C4-2B (cell line): ENCODE results near the gene CYP4F11.
"Not testable (repeated sequence)": the region's sequence is repeated elsewhere in the genome, so short reads cannot be mapped to it uniquely, and the experiment has no call there.

ENCODE experiments used
- H3K27ac ChIP-seq: fragments of 450-650 bp; 2 replicates; pipeline ENCODE4 v1.5.1; 2017
- ZFX ChIP-seq: fragments of 450-650 bp; IDR thresholded peaks from 2 replicates; pipeline ENCODE4 v1.6.1; 2017
- TF ChIP-seq, protein P1 (sequence below): fragments of 450-650 bp; conservative IDR thresholded peaks from 2 replicates; pipeline ENCODE4 v1.5.1; 2017; ENCODE audit warnings: mild to moderate bottlenecking

Gene CYP4F11

DNA sequence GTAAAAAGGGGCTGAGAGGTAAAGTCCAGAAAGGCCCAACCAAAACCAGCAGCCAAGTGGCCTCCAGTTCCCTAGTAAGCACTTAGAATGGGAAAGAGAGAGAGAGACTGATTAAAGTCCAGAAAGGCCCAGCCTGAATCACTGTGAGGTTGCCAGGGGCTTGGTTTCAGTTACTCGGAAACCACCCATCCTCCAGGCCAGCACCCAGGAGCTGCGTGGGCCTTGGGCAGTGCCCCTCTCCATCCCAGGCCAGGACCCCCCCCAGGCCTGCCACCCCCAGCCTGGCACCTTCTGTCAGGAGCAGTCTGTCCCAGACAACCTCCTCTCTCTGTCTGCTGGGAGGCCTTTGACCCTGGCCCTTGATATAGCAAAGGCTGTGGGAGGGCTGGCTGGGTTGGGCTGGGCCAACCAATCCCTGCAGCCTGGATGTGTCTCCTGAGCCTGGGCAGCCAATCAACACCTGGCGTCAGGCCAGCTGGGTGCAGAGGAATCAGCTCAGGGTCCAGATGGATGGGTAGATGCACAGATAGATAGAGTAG, 36.5 kb downstream of the CYP4F11 start, which contains the start of gene CYP4F2:
Gene CYP4F2 (minus strand): TSS at position 337 of the 539 bp plus-strand sequence. CDS start 463 bp downstream, outside the sequence.
- no peak for TF ChIP-seq ZFX
- TF ChIP-seq, protein P1, sequence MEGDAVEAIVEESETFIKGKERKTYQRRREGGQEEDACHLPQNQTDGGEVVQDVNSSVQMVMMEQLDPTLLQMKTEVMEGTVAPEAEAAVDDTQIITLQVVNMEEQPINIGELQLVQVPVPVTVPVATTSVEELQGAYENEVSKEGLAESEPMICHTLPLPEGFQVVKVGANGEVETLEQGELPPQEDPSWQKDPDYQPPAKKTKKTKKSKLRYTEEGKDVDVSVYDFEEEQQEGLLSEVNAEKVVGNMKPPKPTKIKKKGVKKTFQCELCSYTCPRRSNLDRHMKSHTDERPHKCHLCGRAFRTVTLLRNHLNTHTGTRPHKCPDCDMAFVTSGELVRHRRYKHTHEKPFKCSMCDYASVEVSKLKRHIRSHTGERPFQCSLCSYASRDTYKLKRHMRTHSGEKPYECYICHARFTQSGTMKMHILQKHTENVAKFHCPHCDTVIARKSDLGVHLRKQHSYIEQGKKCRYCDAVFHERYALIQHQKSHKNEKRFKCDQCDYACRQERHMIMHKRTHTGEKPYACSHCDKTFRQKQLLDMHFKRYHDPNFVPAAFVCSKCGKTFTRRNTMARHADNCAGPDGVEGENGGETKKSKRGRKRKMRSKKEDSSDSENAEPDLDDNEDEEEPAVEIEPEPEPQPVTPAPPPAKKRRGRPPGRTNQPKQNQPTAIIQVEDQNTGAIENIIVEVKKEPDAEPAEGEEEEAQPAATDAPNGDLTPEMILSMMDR, result no peak
- no peak within 1 kb of the TSS for H3K27ac ChIP-seq

DNA sequence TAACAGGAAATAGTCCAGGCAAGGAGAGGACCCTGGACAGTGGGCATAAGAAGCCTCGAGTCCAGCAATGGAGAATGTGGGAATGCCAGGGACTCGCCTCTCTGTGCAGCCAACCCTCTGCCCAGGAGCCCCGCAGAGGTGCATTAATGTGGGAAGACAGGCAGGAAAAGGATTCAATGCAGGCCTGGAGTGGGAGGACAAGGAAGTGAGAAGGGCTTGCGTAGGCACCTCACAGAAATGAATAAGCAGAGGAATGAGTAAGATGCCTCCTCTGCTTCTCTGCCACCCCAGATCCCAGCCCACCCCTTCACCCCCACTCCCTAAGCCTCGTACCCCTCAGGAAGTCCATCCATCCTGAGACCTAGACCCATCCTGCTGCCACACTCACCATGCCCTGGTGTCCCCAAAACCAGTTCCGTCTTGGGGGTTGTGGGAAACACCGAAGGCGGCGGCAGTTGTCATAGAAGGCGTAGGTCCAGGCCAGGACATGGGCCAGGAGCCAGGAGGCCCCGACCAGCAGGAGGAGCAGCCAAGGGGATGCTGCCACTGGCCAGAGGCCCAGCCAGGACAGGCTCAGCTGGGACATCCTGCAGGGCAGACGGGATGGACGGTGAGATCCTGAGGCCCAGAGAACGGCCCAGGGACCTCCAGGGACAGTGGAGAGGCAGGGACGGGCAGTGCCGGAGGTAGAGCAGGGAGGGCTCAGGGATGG, 37.1 kb downstream of the CYP4F11 start:
- no peak for TF ChIP-seq ZFX
- TF ChIP-seq, protein P1, result no peak
- no peak overlapping the region for H3K27ac ChIP-seq

DNA sequence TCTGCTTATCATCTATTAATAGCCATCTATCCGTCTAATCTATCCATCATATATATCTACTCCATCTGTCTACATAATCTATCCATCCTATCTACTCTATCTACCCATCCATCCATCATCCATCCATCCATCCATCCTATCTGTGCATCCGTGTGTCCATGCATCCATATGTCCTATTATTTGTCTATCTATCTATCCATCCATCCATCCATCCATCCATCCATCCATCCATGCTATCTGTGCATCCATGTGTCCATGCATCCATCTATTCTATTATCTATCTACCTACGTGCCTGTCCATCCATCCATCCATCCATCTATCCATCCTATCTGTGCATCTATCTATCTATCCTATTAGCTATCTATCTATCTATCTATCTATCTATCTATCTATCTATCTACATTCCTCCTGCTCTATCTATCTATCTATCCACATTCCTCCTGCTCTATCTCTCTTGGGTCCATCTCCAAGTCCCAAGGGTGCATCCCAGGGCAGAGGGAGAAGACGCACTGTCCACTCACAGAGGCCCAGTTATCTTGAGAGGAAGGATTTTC, 38.4 kb downstream of the CYP4F11 start:
- no peak overlapping the region for H3K27ac ChIP-seq
- TF ChIP-seq ZFX, result no peak
- TF ChIP-seq, protein P1, result no peak

DNA sequence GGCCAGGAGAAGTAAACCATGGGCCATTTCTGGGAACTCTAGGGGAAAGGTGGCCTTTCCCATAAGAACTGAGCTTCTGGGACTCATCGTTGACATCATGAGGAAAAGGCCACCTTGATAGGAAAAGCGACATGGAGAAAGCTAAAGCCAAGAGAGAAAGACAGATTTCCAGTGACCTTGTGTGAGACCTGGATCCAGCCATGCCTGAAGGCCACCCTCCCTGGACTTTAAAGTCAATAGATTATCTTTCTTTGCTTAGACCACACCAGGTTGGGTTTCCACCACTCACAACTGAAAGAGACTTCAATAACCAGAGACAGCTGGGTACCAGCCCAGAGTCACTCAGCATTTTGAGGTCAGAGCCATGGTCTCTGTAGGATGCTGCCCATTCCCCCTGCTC, 40.0 kb downstream of the CYP4F11 start:
- no peak overlapping the region for H3K27ac ChIP-seq
- TF ChIP-seq ZFX, result no peak
- TF ChIP-seq, protein P1, result no peak

DNA sequence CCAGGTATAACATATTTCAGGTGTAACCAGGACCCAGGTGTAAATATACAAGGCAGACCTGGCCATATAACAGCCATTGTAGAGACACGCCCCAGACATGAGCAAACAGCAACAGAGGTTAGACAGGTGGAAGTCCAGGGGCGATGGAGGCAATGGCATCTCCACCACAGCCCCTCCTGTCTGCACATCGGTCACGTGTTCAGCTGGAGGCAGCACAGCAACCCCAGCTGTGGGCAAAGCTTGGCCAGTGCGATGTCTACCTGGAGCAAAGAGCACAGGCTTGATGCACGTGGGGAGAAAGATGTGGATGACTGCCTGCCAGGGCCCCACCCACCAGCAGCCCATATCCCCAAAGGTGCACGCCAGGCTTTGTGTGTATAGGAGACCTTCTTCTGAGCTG, 40.9 kb downstream of the CYP4F11 start:
- H3K27ac ChIP-seq, result no peak overlapping the region
- TF ChIP-seq, protein P1, result no peak
- no peak for TF ChIP-seq ZFX

DNA sequence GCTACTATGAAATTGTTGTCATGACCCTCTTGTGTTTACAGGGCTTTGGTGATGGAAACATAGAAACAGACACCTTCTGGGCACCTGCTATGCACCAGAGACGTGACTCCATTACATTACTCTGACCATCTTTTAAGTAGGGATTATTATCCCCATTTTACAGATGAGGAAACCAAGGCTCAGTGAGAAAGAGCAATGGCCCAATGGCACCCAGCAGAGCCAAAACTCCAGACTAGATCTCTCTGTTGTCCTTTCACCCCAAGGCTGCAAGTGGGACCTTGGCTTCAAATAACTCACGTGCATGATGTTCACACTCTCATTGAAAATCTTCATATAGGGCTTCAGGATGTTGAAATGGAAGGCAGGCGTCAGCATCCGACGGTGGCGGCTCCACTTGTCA, 42.3 kb downstream of the CYP4F11 start:
- no peak overlapping the region for H3K27ac ChIP-seq
- no peak for TF ChIP-seq ZFX
- TF ChIP-seq, protein P1, result no peak

DNA sequence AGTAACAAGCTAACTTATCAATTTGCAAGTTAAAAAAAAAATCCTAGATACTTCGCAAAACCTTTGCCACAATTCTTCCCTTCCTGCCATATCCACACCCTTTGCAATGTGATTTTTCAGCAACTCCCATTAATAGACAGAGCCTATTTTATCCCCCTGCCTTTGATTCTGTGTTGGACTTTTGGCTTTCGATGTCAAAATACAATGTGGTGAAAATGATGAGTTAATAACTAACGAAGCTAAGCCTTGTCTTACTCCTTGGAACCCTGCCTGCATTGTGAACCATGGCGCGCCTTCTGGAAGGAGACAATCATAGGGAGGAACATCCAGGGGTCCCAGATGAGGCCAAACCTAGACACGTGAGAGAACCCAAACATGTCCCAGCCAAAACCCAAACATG, 42.9 kb downstream of the CYP4F11 start:
- no peak for TF ChIP-seq ZFX
- H3K27ac ChIP-seq, result no peak overlapping the region

DNA sequence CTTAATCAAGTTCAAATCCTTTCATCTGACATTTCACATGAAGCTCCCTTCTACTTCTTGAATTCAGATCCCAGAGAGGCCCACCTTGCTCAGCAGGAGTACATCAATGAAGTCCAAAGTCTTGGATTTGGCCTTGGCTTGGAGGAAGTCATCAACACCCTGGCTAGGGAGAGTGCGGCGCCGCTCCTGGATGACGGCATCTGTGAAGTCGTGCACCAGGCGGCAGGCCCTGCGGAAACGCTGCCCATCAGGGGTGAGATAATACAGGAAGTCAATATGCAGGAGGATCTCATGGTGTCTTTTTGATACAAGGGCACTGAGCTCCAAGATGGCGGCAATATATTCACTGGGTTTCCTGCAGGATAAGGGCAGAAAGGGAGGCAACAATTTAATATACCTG, 45.0 kb downstream of the CYP4F11 start:
- H3K27ac ChIP-seq, result not testable (repeated sequence)
